GM03348 (cell line): ENCODE measurements around the gene GRIA4.

ENCODE experiments used
- DNase-seq: peaks from one replicate; pipeline ENCODE4 v3.0.0; 2012; ENCODE audit warnings: low spot score

The GRIA4 gene

GRCh38 chr11:105789579-105790420 is 179.9 kb downstream of the GRIA4 start:
- no peak for DNase-seq

DNA sequence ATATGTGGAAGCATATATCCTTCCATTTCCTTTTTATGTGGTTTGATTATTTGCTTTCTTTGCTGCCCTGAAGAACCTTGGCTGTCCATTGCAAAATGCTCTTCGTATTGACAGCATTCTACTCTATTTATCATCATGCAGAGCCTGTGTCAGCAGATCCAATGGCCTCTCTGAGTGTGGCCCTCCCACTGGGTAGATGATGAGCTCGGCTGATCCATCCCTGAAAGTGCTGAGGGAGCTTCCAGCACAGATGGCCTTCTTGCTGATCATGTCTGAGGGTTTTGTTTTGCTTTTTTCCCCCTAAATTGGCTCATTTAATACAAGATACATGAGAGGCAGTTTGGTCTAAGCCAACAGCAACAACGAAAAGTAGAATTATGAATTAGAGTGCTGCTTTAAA is 181.0 kb downstream of the GRIA4 start:
- no peak for DNase-seq

- no peak for DNase-seq
These were observed 183.2 kb downstream of the GRIA4 start for GRCh38 chr11:105793092-105793491.

GRCh38 chr11:105799263-105799662 is 189.4 kb downstream of the GRIA4 start:
- no peak for DNase-seq

DNA sequence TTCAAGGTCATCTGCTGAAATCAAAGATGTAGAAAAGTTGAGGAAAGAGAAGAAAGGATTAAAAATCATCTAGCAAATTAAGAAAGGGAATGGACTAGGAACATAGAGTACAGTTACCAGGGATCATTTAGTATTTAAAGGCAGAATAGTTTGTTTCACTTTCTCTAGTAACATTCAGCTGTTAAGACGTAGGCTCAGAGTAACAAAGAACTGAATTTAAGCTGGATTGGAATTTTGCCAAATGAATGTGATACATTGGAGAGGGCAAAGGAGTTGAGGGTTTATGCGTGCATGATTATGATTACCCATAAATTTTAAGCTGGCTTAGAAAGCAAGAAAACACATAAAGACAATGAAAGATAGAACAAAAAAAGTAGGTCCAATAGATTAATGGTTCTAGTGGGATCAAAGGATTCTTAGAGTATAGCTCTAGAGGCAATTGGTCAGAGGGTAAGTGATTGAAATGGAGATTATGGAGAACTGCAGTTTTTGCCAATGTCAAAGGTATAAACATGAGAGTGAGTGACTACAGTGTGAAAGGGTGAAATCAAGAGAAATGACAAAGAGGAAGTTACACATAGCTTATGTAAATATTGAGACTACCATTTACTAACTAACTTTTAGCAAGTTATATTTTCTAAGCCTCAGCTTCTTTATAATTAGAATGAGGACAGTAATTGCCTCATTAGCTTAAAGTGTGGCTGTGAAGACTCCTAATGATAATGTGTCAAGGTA is 190.0 kb downstream of the GRIA4 start:
- no peak for DNase-seq

- DNase-seq, result no peak
These were observed 192.5 kb downstream of the GRIA4 start for GRCh38 chr11:105802390-105802789.

DNA sequence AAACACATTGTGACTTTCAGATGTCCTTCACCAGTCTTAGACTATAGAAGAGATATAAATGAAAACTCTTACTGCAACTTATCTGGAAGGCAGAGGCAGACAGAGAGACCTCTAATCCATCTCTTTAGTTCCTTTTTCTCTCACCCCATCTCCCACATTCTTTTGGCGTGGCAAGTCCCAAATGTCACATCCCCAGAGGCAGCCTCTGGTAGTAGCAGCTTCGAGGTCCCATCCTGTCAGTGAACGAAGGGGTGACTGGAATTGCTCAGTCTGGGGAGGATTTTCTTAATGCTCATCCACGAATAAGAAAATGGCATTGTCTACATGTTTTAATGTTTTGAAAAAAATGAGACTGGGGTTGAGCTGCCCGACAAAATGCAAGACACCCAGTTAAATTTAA is 201.4 kb downstream of the GRIA4 start:
- DNase-seq, result no peak

DNA sequence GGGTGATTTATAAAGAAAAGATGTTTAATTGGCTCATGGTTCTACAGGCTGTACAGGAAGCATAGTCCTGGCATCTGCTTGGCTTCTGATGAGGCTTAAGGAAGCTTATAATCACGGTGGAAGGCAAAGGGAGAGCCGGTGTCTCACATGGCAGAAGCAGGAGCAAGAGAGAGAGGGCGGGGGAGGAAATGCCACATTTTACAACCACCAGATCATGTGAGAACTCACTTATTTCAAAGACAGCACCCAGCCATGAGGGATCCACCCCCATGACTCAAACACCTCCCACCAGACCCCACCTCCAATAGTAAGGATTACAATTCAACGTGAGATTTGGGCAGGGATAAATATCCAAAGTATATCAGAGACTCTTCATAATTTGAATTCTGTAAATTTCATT is 211.5 kb downstream of the GRIA4 start:
- DNase-seq, result no peak

DNA sequence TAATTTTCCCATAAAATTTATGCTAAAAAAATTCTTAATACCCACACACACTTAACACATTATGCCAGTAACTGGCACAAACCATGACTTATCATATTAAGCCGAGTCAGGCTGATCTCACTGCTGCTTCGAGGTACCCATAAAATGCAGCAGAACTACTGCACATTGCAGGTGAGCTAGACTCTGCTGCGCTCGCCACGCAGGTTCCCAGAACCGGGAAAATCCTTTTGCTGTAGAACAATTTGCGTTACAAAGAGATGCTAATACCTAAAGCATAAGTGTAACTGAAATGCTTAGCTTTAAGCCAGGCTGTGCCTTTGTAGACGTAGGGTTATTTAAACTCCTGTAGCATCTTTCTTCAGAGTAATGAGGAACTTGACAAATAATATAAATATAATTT is 211.9 kb downstream of the GRIA4 start:
- DNase-seq, result no peak

DNA sequence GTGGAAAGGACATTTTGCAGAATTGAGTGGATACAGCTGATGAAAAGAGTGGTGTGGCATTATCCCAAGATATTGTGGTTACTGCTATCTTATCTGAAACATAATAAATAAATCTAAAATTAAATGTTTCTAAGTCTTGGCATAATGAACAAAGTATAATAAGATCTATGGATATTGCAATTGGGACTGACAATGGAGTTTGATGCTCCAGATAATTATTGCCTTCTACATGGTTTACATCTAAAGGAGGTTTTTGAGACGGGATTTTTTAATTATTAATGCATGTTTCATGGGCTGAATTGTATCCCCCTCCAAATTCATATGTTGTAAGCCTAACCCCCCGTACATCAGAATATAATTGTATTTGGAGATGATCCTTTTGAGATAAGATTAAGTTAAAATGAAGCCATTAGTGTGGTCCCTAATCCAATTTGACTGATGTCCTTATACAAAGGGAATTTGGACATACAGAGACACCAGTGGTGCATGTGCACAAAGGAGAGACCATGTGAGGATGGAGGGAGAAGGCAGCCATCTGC is 213.7 kb downstream of the GRIA4 start:
- no peak for DNase-seq

DNA sequence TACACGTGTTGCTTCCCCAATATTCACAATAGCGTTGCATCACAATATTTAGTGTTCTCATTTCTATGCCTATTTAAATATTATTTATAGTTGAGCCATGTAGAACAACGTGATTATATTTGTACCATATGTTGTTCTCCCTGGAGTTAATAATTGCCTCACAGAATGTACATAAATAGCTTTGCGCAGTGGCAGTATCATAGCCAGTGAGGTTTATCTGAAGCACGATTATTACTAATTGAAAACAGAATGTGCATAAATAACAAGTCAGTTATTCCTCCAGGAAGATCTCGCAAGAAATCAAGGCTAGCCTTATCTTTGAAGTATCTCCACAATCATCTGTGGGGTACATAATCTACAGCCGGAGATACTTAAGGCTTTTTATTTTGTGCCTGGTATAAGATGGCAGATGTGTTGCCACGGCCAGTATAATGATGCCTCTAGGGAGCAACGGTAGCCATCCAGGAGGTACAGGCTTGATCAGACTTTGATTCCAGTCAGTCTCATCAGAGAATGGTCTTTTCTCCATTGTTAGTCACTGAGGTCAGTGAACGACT is 214.7 kb downstream of the GRIA4 start:
- DNase-seq, result no peak

DNA sequence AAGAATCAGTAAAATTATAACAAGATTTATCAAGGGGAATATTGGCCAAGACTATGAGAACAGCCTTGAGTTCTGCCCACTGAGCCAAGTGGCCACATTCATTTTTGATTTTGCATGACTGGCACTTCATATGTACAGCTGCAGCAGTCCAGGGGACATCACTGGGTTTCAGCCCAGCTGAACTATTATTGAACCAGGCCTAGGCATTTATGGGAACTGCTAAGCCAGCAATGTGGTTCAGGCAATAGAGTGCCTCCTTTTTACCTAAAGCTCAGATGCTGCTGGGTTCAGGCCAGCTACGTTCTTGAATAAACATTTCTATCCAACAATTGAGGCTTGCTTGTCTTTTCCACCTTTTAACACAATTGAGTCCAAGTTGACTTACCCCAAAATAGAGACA is 215.3 kb downstream of the GRIA4 start:
- DNase-seq, result no peak

GRCh38 chr11:105827906-105828305 is 218.0 kb downstream of the GRIA4 start:
- DNase-seq, result no peak

DNA sequence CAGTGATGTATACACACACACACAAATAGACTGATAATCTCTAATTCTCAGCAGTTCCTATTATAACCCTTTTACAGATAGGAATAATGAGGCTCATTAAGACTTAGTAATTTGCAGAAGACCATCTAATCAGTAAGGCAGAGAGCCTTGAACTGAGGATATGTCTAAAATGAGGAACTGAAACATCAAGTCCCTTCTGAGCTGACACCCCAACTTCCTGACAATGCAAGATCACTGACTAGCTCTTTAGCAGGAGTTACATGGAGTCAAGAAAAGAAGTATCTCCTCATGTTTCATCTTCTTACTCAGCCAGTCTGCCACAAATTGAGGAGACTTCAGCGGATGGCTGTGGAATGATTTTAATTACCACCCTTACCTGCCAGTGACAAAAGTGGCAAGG is 219.2 kb downstream of the GRIA4 start:
- no peak for DNase-seq

GRCh38 chr11:105834461-105834860 is 224.6 kb downstream of the GRIA4 start:
- no peak for DNase-seq

- no peak for DNase-seq
These were observed 229.0 kb downstream of the GRIA4 start for GRCh38 chr11:105838668-105839384.

DNA sequence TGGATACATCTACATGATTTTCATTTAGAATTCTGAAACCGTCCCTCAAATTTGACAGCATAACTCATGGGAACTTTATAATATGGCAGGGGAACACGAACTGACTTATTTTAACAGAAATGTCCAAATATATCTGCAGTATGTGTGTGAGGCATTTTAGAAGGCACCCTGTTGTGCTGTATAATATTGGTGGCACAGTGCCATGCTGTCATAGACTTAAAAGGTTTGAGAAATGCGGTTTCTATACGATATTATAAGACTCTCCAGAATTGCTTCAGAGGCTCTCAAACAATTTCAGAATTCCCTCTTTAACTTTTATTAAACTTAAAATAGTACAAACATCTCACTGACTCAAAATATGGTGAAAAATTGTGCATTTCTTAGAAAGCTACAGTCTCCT is 230.5 kb downstream of the GRIA4 start:
- DNase-seq, result no peak

DNA sequence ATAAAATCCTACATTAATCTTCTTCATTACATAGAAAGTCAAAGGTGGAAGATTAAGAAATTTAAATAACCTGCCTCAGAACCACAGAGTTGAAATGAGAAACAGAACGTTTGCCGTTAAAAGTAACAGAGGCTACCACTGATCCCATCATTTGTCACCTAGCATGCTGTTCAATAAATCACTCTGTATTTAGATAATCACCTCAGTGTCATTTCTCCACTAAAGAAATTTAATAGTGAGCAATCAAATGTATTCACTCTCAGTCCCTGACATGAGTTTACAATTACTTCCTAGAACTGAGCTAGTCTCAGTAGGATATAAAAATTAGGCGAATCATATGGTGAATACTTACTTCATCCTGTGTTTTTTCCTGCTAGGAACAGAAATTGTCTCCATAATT is 242.5 kb downstream of the GRIA4 start:
- no peak for DNase-seq

GRCh38 chr11:105854269-105854668 is 244.4 kb downstream of the GRIA4 start:
- DNase-seq, result no peak

DNA sequence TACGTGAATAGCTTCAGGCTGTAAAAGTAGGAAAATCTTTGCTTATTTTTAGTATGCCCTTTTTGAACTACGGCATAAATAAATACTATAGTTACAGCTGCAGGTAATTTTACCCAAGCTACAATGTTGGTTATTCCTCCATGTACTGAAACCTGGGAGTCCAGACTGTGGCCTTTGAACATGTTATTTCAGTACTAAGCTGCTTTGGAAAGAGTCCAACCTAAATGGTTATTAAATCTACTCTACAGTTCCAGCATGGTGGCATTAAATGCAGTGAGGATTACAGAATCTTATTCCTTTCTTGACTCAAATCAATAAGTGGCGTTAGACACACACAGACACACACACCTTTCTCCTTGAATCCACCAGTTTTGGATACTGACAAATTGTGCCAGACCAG is 247.1 kb downstream of the GRIA4 start:
- no peak for DNase-seq

- DNase-seq, result no peak
These were observed 247.9 kb downstream of the GRIA4 start for GRCh38 chr11:105857728-105858127.

- no peak for DNase-seq
These were observed 249.0 kb downstream of the GRIA4 start for GRCh38 chr11:105858841-105859240.
